Fibroblast of lung (primary cell): ENCODE measurements around the gene UBA3. TPM values are rescaled to one million over a fixed set of nuclear protein-coding genes. Genes with fewer than 3 reads are reported as not detected.

Source experiments
- DNase-seq, 2 donors: peaks; one replicate each; pipeline versions ENCODE4 v3.0.0 to v3.0.0-alpha.2; 2010; ENCODE audit warnings: low read depth in 2 of 2
- H2AFZ ChIP-seq: 2 replicates; pipeline ENCODE4 v1.5.1; 2012; ENCODE audit warnings: low read length, control low read depth, inconsistent platforms
- H3K27ac ChIP-seq: 2 replicates; pipeline ENCODE4 v1.5.1; 2011; ENCODE audit warnings: low read length, control low read depth; ENCODE audit not compliant: insufficient read depth
- H3K27me3 ChIP-seq: 2 replicates; pipeline ENCODE4 v1.5.1; 2011; ENCODE audit warnings: mild to moderate bottlenecking, low read length; ENCODE audit not compliant: control insufficient read depth, insufficient read depth
- H3K36me3 ChIP-seq: 2 replicates; pipeline ENCODE4 v1.5.1; 2011; ENCODE audit warnings: low read length; ENCODE audit not compliant: control insufficient read depth, insufficient read depth
- H3K4me1 ChIP-seq: 2 replicates; pipeline ENCODE4 v1.5.1; 2011; ENCODE audit warnings: low read length; ENCODE audit not compliant: control insufficient read depth, insufficient read depth; ENCODE audit errors: extremely low read depth
- H3K4me2 ChIP-seq: 2 replicates; pipeline ENCODE4 v1.5.1; 2011; ENCODE audit warnings: low read length, control low read depth; ENCODE audit not compliant: insufficient read depth; ENCODE audit errors: extremely low read depth
- H3K4me3 ChIP-seq, 4 experiments: fragments of 200-600 bp in 1 of 4; sonication (generic) in 1 of 4; replicated peaks in 1 of 4; 2 replicates each; pipeline ENCODE4 v1.5.1; 2011 to 2016; ENCODE audit warnings: low read length in 4 of 4, low read depth in 3 of 4, mild to moderate bottlenecking in 3 of 4, control low read depth in 2 of 4, inconsistent platforms in 1 of 4, mixed read lengths in 1 of 4; ENCODE audit not compliant: insufficient read depth in 1 of 4; ENCODE audit errors: control extremely low read depth in 1 of 4
- H3K79me2 ChIP-seq: 2 replicates; pipeline ENCODE4 v1.5.1; 2012; ENCODE audit warnings: mild to moderate bottlenecking, low read length, inconsistent platforms; ENCODE audit not compliant: control insufficient read depth, insufficient read depth
- H3K9ac ChIP-seq: 2 replicates; pipeline ENCODE4 v1.5.1; 2011; ENCODE audit warnings: mild to moderate bottlenecking, low read length, control low read depth; ENCODE audit not compliant: insufficient read depth
- H3K9me3 ChIP-seq: 2 replicates; pipeline ENCODE4 v1.5.1; 2012; ENCODE audit warnings: low read depth, low read length; ENCODE audit not compliant: control insufficient read depth, insufficient read depth
- H4K20me1 ChIP-seq: 2 replicates; pipeline ENCODE4 v1.5.1; 2011; ENCODE audit warnings: low read length; ENCODE audit not compliant: control insufficient read depth, insufficient read depth; ENCODE audit errors: extremely low read depth
- EZH2 ChIP-seq: IDR thresholded peaks from 2 replicates; pipeline ENCODE4 v1.5.1; 2012; ENCODE audit warnings: low read length, control low read depth, mild to moderate bottlenecking; ENCODE audit errors: missing control alignments
- polyA plus RNA-seq, 2 donors: library from polyadenylated mRNA; depleted of rRNA in 1 of 2; stranded (reverse) in 1 of 2; unstranded in 1 of 2; fragments of >200 nt; gene quantifications; 2 replicates each; pipeline ENCODE4 v1.2.1, GENCODE V29; 2011 to 2012; ENCODE audit warnings: missing spikeins in 1 of 2
- total RNA-seq: library from RNA; depleted of rRNA; stranded (reverse); fragments of >200 nt; gene quantifications from 2 replicates; pipeline ENCODE4 v1.2.1, GENCODE V29; 2014
- TF ChIP-seq, protein P1 (sequence below), 2 donors: IDR thresholded peaks in 1 of 2; conservative IDR thresholded peaks in 1 of 2; 1 replicate in 1 of 2; 2 replicates in 1 of 2; pipeline ENCODE4 v1.5.1; 2011 to 2012; ENCODE audit warnings: low read length in 2 of 2, control low read depth in 1 of 2, inconsistent platforms in 1 of 2, low read depth in 1 of 2, mild to moderate bottlenecking in 1 of 2

UBA3 gene
- total and polyA plus RNA-seq, 2 donors (not counting 1 experiment from before 2014, with no cell fraction given), result 93.3 to 95.4 TPM

DNA sequence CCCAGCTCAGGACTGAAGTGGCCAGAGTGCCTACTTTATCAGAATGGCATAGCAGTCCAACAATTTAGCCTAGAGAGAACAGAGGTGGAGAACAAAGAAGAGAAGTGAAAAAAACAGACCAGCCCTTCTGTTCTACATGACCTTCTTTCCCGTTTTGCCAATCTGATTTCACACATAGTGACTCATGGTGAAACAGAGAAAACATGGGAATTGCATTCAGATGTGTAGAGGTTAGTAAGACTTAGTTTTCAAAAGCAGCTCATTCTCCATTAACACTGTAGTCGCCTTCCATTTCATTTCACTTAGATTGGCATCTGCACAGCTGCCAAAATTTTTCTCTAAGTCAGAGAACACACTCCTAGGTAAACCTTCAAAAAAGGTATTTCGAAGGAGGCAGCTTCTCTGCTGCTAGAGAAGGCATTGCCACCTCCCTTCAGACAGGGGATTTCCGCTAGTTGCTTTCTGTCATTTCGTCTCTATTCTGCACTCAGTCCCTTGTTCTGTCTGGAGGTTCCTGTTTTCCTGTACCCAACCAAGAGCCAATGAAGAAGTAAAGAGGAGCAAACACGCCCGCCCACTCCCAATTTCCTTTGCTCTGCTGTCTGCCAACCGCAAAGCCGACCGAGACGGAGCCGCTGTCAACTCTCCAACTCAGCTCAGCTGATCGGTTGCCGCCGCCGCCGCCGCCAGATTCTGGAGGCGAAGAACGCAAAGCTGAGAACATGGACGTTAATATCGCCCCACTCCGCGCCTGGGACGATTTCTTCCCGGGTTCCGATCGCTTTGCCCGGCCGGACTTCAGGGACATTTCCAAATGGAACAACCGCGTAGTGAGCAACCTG is 4.4 kb upstream of the UBA3 start, which contains the start of gene ARL6IP5:
Gene ARL6IP5 (plus strand): TSS at position 612 of the 842 bp plus-strand sequence. CDS start 111 bp downstream, at position 723.
- Histone ChIP-seq H3K9me3 (no peaks in the 10 kb centered on the region), H3K4me2 (peak within 1 kb of the TSS; percentile 97), H3K27ac (peak within 1 kb of the TSS; percentile 88), H3K4me3 (peak within 1 kb of the TSS; percentile 81 to 89 (median 84)), H3K9ac (peak within 1 kb of the TSS; percentile 75), H3K4me1 (peaks cover 42% of the 10 kb centered on the region), H3K79me2 (peaks cover 44% of the 10 kb centered on the region), H3K36me3 (no peaks in the 10 kb centered on the region), H3K27me3 (no peaks in the 10 kb centered on the region), H2AFZ (peak within 1 kb of the TSS; percentile 78), H4K20me1 (no peaks in the 10 kb centered on the region)
- TF ChIP-seq EZH2, result no peak
- TF ChIP-seq, protein P1, sequence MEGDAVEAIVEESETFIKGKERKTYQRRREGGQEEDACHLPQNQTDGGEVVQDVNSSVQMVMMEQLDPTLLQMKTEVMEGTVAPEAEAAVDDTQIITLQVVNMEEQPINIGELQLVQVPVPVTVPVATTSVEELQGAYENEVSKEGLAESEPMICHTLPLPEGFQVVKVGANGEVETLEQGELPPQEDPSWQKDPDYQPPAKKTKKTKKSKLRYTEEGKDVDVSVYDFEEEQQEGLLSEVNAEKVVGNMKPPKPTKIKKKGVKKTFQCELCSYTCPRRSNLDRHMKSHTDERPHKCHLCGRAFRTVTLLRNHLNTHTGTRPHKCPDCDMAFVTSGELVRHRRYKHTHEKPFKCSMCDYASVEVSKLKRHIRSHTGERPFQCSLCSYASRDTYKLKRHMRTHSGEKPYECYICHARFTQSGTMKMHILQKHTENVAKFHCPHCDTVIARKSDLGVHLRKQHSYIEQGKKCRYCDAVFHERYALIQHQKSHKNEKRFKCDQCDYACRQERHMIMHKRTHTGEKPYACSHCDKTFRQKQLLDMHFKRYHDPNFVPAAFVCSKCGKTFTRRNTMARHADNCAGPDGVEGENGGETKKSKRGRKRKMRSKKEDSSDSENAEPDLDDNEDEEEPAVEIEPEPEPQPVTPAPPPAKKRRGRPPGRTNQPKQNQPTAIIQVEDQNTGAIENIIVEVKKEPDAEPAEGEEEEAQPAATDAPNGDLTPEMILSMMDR (conservative IDR thresholded peaks at IDR 0.05 in 1 of 2, IDR thresholded peaks at IDR 0.05 in 1 of 2; ENCODE audit: low read depth in 1 of 2, low read length in 2 of 2), result no peak
- peak; percentile 93 to 95 for DNase-seq

DNA sequence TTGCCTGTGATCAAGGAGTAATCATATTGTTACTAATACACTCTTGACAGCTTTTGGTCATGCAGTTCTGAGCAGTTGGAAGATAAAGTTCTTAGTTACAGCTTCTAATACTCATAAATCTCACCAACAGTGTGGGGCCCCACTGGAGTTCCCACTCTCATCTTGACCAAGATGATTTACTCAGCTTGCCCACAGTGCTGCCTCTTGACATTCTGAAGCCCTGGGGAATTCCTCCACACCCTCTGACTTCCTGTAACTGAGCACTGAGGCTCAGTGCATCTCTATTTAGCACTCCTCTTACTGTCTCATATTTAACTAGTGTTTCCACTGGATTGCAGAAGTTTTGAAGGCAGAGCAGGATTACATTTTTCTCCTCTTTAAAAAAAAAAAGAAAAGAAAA is 2.6 kb upstream of the UBA3 start:
- TF ChIP-seq EZH2, result no peak
- TF ChIP-seq, protein P1 (conservative IDR thresholded peaks at IDR 0.05 in 1 of 2, IDR thresholded peaks at IDR 0.05 in 1 of 2; ENCODE audit: low read depth in 1 of 2, low read length in 2 of 2), result no peak
- Histone ChIP-seq H3K27me3 (no peaks in the 10 kb centered on the region), H3K4me2 (peak overlapping the region; percentile 46), H3K9ac (no peak overlapping the region), H3K4me1 (peaks cover 32% of the 10 kb centered on the region), H3K9me3 (no peaks in the 10 kb centered on the region), H3K4me3 (no peak overlapping the region), H4K20me1 (no peaks in the 10 kb centered on the region), H2AFZ (no peak overlapping the region), H3K27ac (no peak overlapping the region), H3K79me2 (peaks cover 41% of the 10 kb centered on the region), H3K36me3 (no peaks in the 10 kb centered on the region)
- DNase-seq, result peak; percentile 81 to 86

DNA sequence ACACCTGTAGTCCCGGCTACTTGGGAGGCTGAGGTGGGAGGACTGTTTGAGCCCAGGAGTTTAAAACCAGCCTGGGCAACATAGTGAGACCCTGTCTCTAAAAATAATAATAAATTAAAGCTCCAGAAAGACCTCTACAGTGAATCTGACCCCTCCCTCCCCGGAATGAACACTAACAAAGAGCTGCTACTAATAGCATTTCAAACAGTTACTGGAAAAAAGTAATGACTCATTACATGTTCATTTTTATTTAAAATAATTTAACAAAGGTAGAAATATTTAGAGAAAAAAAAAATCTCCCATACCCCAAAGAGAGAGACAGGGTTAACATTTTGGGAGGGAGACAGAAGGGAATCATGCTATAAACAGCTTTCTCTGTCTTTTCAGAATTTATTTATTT is 2.2 kb upstream of the UBA3 start:
- no peaks in the 10 kb centered on the region for H3K36me3 ChIP-seq
- H4K20me1 ChIP-seq, result no peaks in the 10 kb centered on the region
- no peak overlapping the region for H3K9ac ChIP-seq
- no peak overlapping the region for H3K4me2 ChIP-seq
- H3K27ac ChIP-seq, result no peak overlapping the region
- peaks cover 40% of the 10 kb centered on the region for H3K79me2 ChIP-seq
- no peak overlapping the region for H2AFZ ChIP-seq
- H3K9me3 ChIP-seq, result no peaks in the 10 kb centered on the region
- no peak for TF ChIP-seq EZH2
- TF ChIP-seq, protein P1 (conservative IDR thresholded peaks at IDR 0.05 in 1 of 2, IDR thresholded peaks at IDR 0.05 in 1 of 2; ENCODE audit: low read depth in 1 of 2, low read length in 2 of 2), result no peak
- peak in 1 of 2 donors; percentile 19 for DNase-seq
- H3K27me3 ChIP-seq, result no peaks in the 10 kb centered on the region
- H3K4me1 ChIP-seq, result peaks cover 29% of the 10 kb centered on the region
- H3K4me3 ChIP-seq, result no peak overlapping the region
